Muscle layer of duodenum (tissue), 2 donors: Measurements from ENCODE around the gene SYCE1L.
"Not testable (repeated sequence)": the region's sequence is repeated elsewhere in the genome, so short reads cannot be mapped to it uniquely, and the experiment has no call there.

Source experiments
- H3K27ac ChIP-seq: one replicate; pipeline ENCODE4 v1.7.0; 2013; ENCODE audit warnings: mild to moderate bottlenecking, low read length
- H3K27me3 ChIP-seq: one replicate; pipeline ENCODE4 v1.7.0; 2013; ENCODE audit warnings: low read depth, mild to moderate bottlenecking, control low read depth, low read length
- H3K36me3 ChIP-seq, 2 donors: one replicate each; pipeline ENCODE4 v1.7.0; 2013; ENCODE audit warnings: low read length in 2 of 2, control low read depth in 1 of 2, mild to moderate bottlenecking in 1 of 2; ENCODE audit not compliant: insufficient read depth in 2 of 2, control insufficient read depth in 1 of 2
- H3K4me1 ChIP-seq, 2 donors: one replicate each; pipeline ENCODE4 v1.7.0; 2013; ENCODE audit warnings: low read length in 2 of 2, mild to moderate bottlenecking in 2 of 2, control low read depth in 1 of 2, moderate library complexity in 1 of 2; ENCODE audit not compliant: insufficient read depth in 2 of 2, control insufficient read depth in 1 of 2
- H3K4me3 ChIP-seq, 2 donors: one replicate each; pipeline ENCODE4 v1.7.0; 2013; ENCODE audit warnings: low read length in 2 of 2, low read depth in 1 of 2, mild to moderate bottlenecking in 1 of 2
- H3K9me3 ChIP-seq, 2 donors: one replicate each; pipeline ENCODE4 v1.7.0; 2013; ENCODE audit warnings: low read length in 2 of 2, control low read depth in 1 of 2, mild to moderate bottlenecking in 1 of 2; ENCODE audit not compliant: control insufficient read depth in 1 of 2
- donor health status: healthy.

The SYCE1L gene

GRCh38 chr16:77199211-77199610, at the start of gene SYCE1L:
TSS of gene SYCE1L (plus strand) at chr16:77199408. CDS start at chr16:77199452, 44 bp downstream.
- Histone ChIP-seq H3K4me3 (no peak within 1 kb of the TSS), H3K9me3 (no peaks in the 10 kb centered on the region), H3K36me3 (peaks cover 34 to 49% of the 10 kb centered on the region in 2 donors)

GRCh38 chr16:77157346-77158058, 41.7 kb upstream of the SYCE1L start:
- Histone ChIP-seq H3K27me3 (no peaks in the 10 kb centered on the region), H3K9me3 (no peaks in the 10 kb centered on the region), H3K36me3 (no peaks in the 10 kb centered on the region), H3K4me3 (no peak overlapping the region), H3K4me1 (no peaks in the 10 kb centered on the region), H3K27ac (no peak overlapping the region)

More at GRCh38 chr16:77199211-77199610, at the start of gene SYCE1L:
- no peak within 1 kb of the TSS for H3K27ac ChIP-seq
- H3K4me1 ChIP-seq = no peaks in the 10 kb centered on the region
- no peaks in the 10 kb centered on the region for H3K27me3 ChIP-seq

- Histone ChIP-seq H3K4me1 (no peaks in the 10 kb centered on the region), H3K36me3 (no peaks in the 10 kb centered on the region), H3K4me3 (no peak overlapping the region), H3K9me3 (no peaks in the 10 kb centered on the region), H3K27ac (no peak overlapping the region), H3K27me3 (no peaks in the 10 kb centered on the region)
Observed at GRCh38 chr16:77158293-77158692, 40.9 kb upstream of the SYCE1L start.

GRCh38 chr16:77165006-77165405, 34.2 kb upstream of the SYCE1L start:
- Histone ChIP-seq H3K27me3 (no peaks in the 10 kb centered on the region), H3K9me3 (no peaks in the 10 kb centered on the region), H3K36me3 (no peaks in the 10 kb centered on the region), H3K27ac (no peak overlapping the region), H3K4me1 (no peaks in the 10 kb centered on the region), H3K4me3 (no peak overlapping the region)

GRCh38 chr16:77165536-77166236, 33.5 kb upstream of the SYCE1L start:
- H3K27ac ChIP-seq, H3K36me3 ChIP-seq, H3K9me3 ChIP-seq, H3K4me1 ChIP-seq, H3K27me3 ChIP-seq, H3K4me3 ChIP-seq: not testable (repeated sequence)

- Histone ChIP-seq H3K27ac (no peak overlapping the region), H3K4me3 (no peak overlapping the region), H3K4me1 (no peaks in the 10 kb centered on the region), H3K36me3 (no peaks in the 10 kb centered on the region), H3K9me3 (no peaks in the 10 kb centered on the region), H3K27me3 (no peaks in the 10 kb centered on the region)
Observed at GRCh38 chr16:77166726-77167125, 32.5 kb upstream of the SYCE1L start.

- no peaks in the 10 kb centered on the region for H3K4me1 ChIP-seq
- no peaks in the 10 kb centered on the region for H3K27me3 ChIP-seq
- no peak overlapping the region for H3K27ac ChIP-seq
- no peaks in the 10 kb centered on the region for H3K9me3 ChIP-seq
- no peak overlapping the region for H3K4me3 ChIP-seq
- H3K36me3 ChIP-seq = no peaks in the 10 kb centered on the region
Observed at GRCh38 chr16:77168901-77169300, 30.3 kb upstream of the SYCE1L start.

GRCh38 chr16:77169650-77170236, 29.5 kb upstream of the SYCE1L start:
- H3K36me3 ChIP-seq = no peaks in the 10 kb centered on the region
- no peaks in the 10 kb centered on the region for H3K27me3 ChIP-seq
- no peaks in the 10 kb centered on the region for H3K9me3 ChIP-seq
- no peak overlapping the region for H3K4me3 ChIP-seq
- H3K4me1 ChIP-seq = no peaks in the 10 kb centered on the region
- H3K27ac ChIP-seq = no peak overlapping the region

- no peak overlapping the region for H3K27ac ChIP-seq
- no peaks in the 10 kb centered on the region for H3K4me1 ChIP-seq
- H3K27me3 ChIP-seq = no peaks in the 10 kb centered on the region
- no peaks in the 10 kb centered on the region for H3K36me3 ChIP-seq
- H3K9me3 ChIP-seq = no peaks in the 10 kb centered on the region
- H3K4me3 ChIP-seq = no peak overlapping the region
Observed at GRCh38 chr16:77170805-77171204, 28.4 kb upstream of the SYCE1L start.

- Histone ChIP-seq H3K36me3 (no peaks in the 10 kb centered on the region), H3K4me1 (no peaks in the 10 kb centered on the region), H3K27ac (no peak overlapping the region), H3K4me3 (no peak overlapping the region), H3K9me3 (no peaks in the 10 kb centered on the region), H3K27me3 (no peaks in the 10 kb centered on the region)
Observed at GRCh38 chr16:77171745-77172635, 27.2 kb upstream of the SYCE1L start.

GRCh38 chr16:77172951-77173350, 26.3 kb upstream of the SYCE1L start:
- Histone ChIP-seq H3K4me3 (no peak overlapping the region), H3K27me3 (no peaks in the 10 kb centered on the region), H3K36me3 (no peaks in the 10 kb centered on the region), H3K27ac (no peak overlapping the region), H3K9me3 (no peaks in the 10 kb centered on the region), H3K4me1 (no peaks in the 10 kb centered on the region)
